ENCODE results near the gene PAK3.

GRCh38 chrX:111129921-111130320 lies 33.9 kb downstream of the PAK3 start:
- TF ChIP-seq, protein P1, sequence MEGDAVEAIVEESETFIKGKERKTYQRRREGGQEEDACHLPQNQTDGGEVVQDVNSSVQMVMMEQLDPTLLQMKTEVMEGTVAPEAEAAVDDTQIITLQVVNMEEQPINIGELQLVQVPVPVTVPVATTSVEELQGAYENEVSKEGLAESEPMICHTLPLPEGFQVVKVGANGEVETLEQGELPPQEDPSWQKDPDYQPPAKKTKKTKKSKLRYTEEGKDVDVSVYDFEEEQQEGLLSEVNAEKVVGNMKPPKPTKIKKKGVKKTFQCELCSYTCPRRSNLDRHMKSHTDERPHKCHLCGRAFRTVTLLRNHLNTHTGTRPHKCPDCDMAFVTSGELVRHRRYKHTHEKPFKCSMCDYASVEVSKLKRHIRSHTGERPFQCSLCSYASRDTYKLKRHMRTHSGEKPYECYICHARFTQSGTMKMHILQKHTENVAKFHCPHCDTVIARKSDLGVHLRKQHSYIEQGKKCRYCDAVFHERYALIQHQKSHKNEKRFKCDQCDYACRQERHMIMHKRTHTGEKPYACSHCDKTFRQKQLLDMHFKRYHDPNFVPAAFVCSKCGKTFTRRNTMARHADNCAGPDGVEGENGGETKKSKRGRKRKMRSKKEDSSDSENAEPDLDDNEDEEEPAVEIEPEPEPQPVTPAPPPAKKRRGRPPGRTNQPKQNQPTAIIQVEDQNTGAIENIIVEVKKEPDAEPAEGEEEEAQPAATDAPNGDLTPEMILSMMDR (IDR thresholded peaks at IDR 0.05; ENCODE audit: insufficient read depth, low read length, poor library complexity, severe bottlenecking) = no peak
- no peak for TF ChIP-seq EZH2phosphoT487 (conservative IDR thresholded peaks at IDR 0.05; ENCODE audit: low read length)
